H1 (cell line): ENCODE results near the gene RNF212B. TPM values are rescaled to one million over a fixed set of nuclear protein-coding genes. Genes with fewer than 3 reads are reported as not detected.

Experiments
- CTCF ChIA-PET: fragments of 300-600 bp; sonication (Branson Sonifier 250); formaldehyde crosslinking; loops from one replicate; lab custom pipeline; 2021; ENCODE audit not compliant: partially characterized antibody; lab: Charles Lee
- POLR2A ChIA-PET: fragments of 300-600 bp; sonication (Branson Sonifier 250); formaldehyde crosslinking; loops from one replicate; lab custom pipeline; 2021; ENCODE audit warnings: inconsistent platforms; ENCODE audit not compliant: partially characterized antibody; lab: Charles Lee
- DNase-seq, 2 experiments: peaks; one replicate each; pipeline versions ENCODE4 v3.0.0 to v3.0.0-alpha.2; 2010 to 2022; ENCODE audit warnings: low spot score in 2 of 2, low read depth in 1 of 2, mixed read lengths in 1 of 2
- FAIRE-seq: peaks from 2 replicates; lab custom pipeline; 2011; peaks lifted over from hg19 to GRCh38; lab: Jason Lieb, UNC
- H2AFZ ChIP-seq: 2 replicates; pipeline ENCODE4 v1.8.1; 2012; ENCODE audit warnings: low read length, inconsistent platforms
- H2AK5ac ChIP-seq: 2 replicates; pipeline ENCODE4 v1.6.1; 2013; ENCODE audit warnings: low read depth, low read length
- H2BK120ac ChIP-seq: replicated peaks from 2 replicates; pipeline ENCODE3; 2013; ENCODE audit warnings: low read depth, low read length, inconsistent platforms
- H2BK12ac ChIP-seq: 2 replicates; pipeline ENCODE4 v1.6.1; 2013; ENCODE audit warnings: low read depth, low read length
- H2BK15ac ChIP-seq: 2 replicates; pipeline ENCODE4 v1.6.1; 2013; ENCODE audit warnings: low read length
- H2BK20ac ChIP-seq: 2 replicates; pipeline ENCODE4 v1.6.1; 2013; ENCODE audit warnings: low read length
- H2BK5ac ChIP-seq: 2 replicates; pipeline ENCODE4 v1.6.1; 2013; ENCODE audit warnings: low read depth, low read length
- H3K14ac ChIP-seq: 2 replicates; pipeline ENCODE4 v1.6.1; 2013; ENCODE audit warnings: inconsistent platforms; ENCODE audit not compliant: insufficient read length
- H3K18ac ChIP-seq: 2 replicates; pipeline ENCODE4 v1.6.1; 2013; ENCODE audit warnings: low read length; ENCODE audit errors: extremely low read depth
- H3K23ac ChIP-seq: 2 replicates; pipeline ENCODE4 v1.6.1; 2013; ENCODE audit warnings: inconsistent platforms; ENCODE audit not compliant: insufficient read length
- H3K23me2 ChIP-seq: 2 replicates; pipeline ENCODE4 v1.6.1; 2013; ENCODE audit warnings: low read depth, low read length
- H3K27ac ChIP-seq: 2 replicates; pipeline ENCODE4 v1.6.1; 2011; ENCODE audit warnings: low read depth, low read length, inconsistent platforms
- H3K27me3 ChIP-seq, 4 experiments: replicated peaks in 1 of 4; 1 replicate in 1 of 4; 2 replicates in 3 of 4; pipeline versions ENCODE4 v1.6.1 to v1.8.1; 2011 to 2013; ENCODE audit warnings: low read length in 3 of 4, mild to moderate bottlenecking in 3 of 4, inconsistent platforms in 2 of 4, mixed read lengths in 2 of 4, moderate library complexity in 1 of 4; ENCODE audit not compliant: control insufficient read depth in 3 of 4, insufficient read depth in 3 of 4; ENCODE audit errors: extremely low read depth in 1 of 4
- H3K36me3 ChIP-seq, 4 experiments: 2 replicates each; pipeline versions ENCODE4 v1.6.1 to v1.8.1; 2011 to 2013; ENCODE audit warnings: mild to moderate bottlenecking in 4 of 4, low read length in 3 of 4, moderate library complexity in 2 of 4, control low read depth in 1 of 4, inconsistent platforms in 1 of 4; ENCODE audit not compliant: insufficient read depth in 4 of 4, control insufficient read depth in 2 of 4
- H3K4ac ChIP-seq: replicated peaks from 2 replicates; pipeline ENCODE3; 2013; ENCODE audit warnings: low read length, low read depth, mixed read lengths, inconsistent platforms; ENCODE audit not compliant: insufficient read length
- H3K4me1 ChIP-seq, 4 experiments: replicated peaks in 1 of 4; 1 replicate in 1 of 4; 2 replicates in 3 of 4; pipeline versions ENCODE4 v1.6.1 to v1.8.1; 2011 to 2013; ENCODE audit warnings: low read length in 3 of 4, inconsistent platforms in 2 of 4, mixed read lengths in 1 of 4; ENCODE audit not compliant: insufficient read depth in 4 of 4, control insufficient read depth in 3 of 4
- H3K4me2 ChIP-seq, 2 experiments: 2 replicates each; pipeline versions ENCODE4 v1.6.1 to v1.8.1; 2011 to 2013; ENCODE audit warnings: low read depth in 2 of 2, low read length in 2 of 2, control low read depth in 1 of 2, inconsistent platforms in 1 of 2, mild to moderate bottlenecking in 1 of 2; ENCODE audit not compliant: insufficient read depth in 1 of 2
- H3K4me3 ChIP-seq, 4 experiments: fragments of 200-600, 300-600 bp in 1 of 4; sonication (generic), shearing (Covaris generic), sonication (Bioruptor Twin) in 1 of 4; 2 replicates each; pipeline versions ENCODE4 v1.5.1 to v1.8.1; 2011 to 2016; ENCODE audit warnings: low read length in 4 of 4, low read depth in 3 of 4, control low read depth in 2 of 4, inconsistent platforms in 2 of 4, mild to moderate bottlenecking in 2 of 4, mixed read lengths in 1 of 4, moderate library complexity in 1 of 4; ENCODE audit not compliant: insufficient read depth in 2 of 4; ENCODE audit errors: extremely low read depth in 1 of 4
- H3K56ac ChIP-seq: replicated peaks from 2 replicates; pipeline ENCODE3; 2013; ENCODE audit warnings: low read depth, mild to moderate bottlenecking, mixed read lengths, low read length, inconsistent platforms; ENCODE audit not compliant: insufficient read length
- H3K79me1 ChIP-seq: 2 replicates; pipeline ENCODE4 v1.6.1; 2013; ENCODE audit warnings: low read depth, low read length, control low read depth
- H3K79me2 ChIP-seq, 2 experiments: 2 replicates each; pipeline versions ENCODE4 v1.6.1 to v1.8.1; 2012 to 2013; ENCODE audit warnings: low read length in 2 of 2, mild to moderate bottlenecking in 2 of 2, inconsistent platforms in 1 of 2; ENCODE audit not compliant: insufficient read depth in 2 of 2, control insufficient read depth in 1 of 2
- H3K9ac ChIP-seq, 4 experiments: replicated peaks in 1 of 4; 1 replicate in 1 of 4; 2 replicates in 3 of 4; pipeline versions ENCODE4 v1.6.1 to v1.8.1; 2011 to 2013; ENCODE audit warnings: low read depth in 3 of 4, low read length in 3 of 4, control low read depth in 2 of 4, mild to moderate bottlenecking in 2 of 4, moderate library complexity in 2 of 4, inconsistent platforms in 1 of 4; ENCODE audit errors: extremely low read depth in 1 of 4
- H3K9me3 ChIP-seq, 2 experiments: 2 replicates each; pipeline versions ENCODE4 v1.6.1 to v1.8.1; 2012 to 2013; ENCODE audit warnings: mild to moderate bottlenecking in 2 of 2, moderate library complexity in 2 of 2, control low read depth in 1 of 2, inconsistent platforms in 1 of 2, low read depth in 1 of 2, low read length in 1 of 2, mixed read lengths in 1 of 2; ENCODE audit not compliant: insufficient read depth in 2 of 2
- H4K20me1 ChIP-seq, 2 experiments: replicated peaks in 1 of 2; 2 replicates each; pipeline versions ENCODE3 to v1.8.1; 2011 to 2013; ENCODE audit warnings: inconsistent platforms in 2 of 2, low read length in 2 of 2, mild to moderate bottlenecking in 1 of 2; ENCODE audit not compliant: insufficient read depth in 2 of 2, control insufficient read depth in 1 of 2
- H4K5ac ChIP-seq: 2 replicates; pipeline ENCODE4 v1.6.1; 2013; ENCODE audit warnings: low read length, low read depth, mixed read lengths, inconsistent platforms; ENCODE audit not compliant: insufficient read length
- H4K8ac ChIP-seq: 2 replicates; pipeline ENCODE4 v1.8.0; 2013; ENCODE audit warnings: mild to moderate bottlenecking, moderate library complexity, low read length, inconsistent platforms; ENCODE audit not compliant: insufficient read depth; ENCODE audit errors: extremely low read depth
- H4K91ac ChIP-seq: replicated peaks from 2 replicates; pipeline ENCODE3; 2013; ENCODE audit warnings: low read length, mixed read lengths, inconsistent platforms; ENCODE audit not compliant: insufficient read length
- ATF2 ChIP-seq: IDR thresholded peaks from 2 replicates; pipeline ENCODE4 v1.6.1; 2012; ENCODE audit warnings: low read length, inconsistent platforms
- EGR1 ChIP-seq: IDR thresholded peaks from 2 replicates; pipeline ENCODE4 v1.6.1; 2011; ENCODE audit warnings: low read depth, low read length, borderline replicate concordance
- EZH2 ChIP-seq: fragments of 200-600 bp; sonication (generic); IDR thresholded peaks from 2 replicates; pipeline ENCODE4 v1.7.1; 2012; ENCODE audit warnings: low read depth, mild to moderate bottlenecking, moderate library complexity, low read length, inconsistent platforms; ENCODE audit not compliant: severe bottlenecking
- JUN ChIP-seq: IDR thresholded peaks from 2 replicates; pipeline ENCODE4 v1.6.1; 2011; ENCODE audit warnings: low read depth, mild to moderate bottlenecking, improper control_type of control experiment, low read length
- JUND ChIP-seq: IDR thresholded peaks from 2 replicates; pipeline ENCODE4 v1.6.1; 2011; ENCODE audit warnings: mild to moderate bottlenecking, improper control_type of control experiment, low read length
- KDM1A ChIP-seq: fragments of 200-600, 300-600 bp; sonication (generic); IDR thresholded peaks from 2 replicates; pipeline ENCODE4 v1.7.1; 2016; ENCODE audit warnings: mild to moderate bottlenecking, low read length, borderline replicate concordance
- KDM5A ChIP-seq: fragments of 200-600 bp; IDR thresholded peaks from 2 replicates; pipeline ENCODE4 v1.7.1; 2012; ENCODE audit warnings: mild to moderate bottlenecking, low read length, inconsistent platforms, mixed read lengths
- POLR2A ChIP-seq, 2 experiments: IDR thresholded peaks; 1 replicate in 1 of 2; 2 replicates in 1 of 2; pipeline ENCODE4 v1.6.1; 2011; ENCODE audit warnings: low read depth in 2 of 2, low read length in 2 of 2, mild to moderate bottlenecking in 2 of 2; ENCODE audit errors: control extremely low read depth in 1 of 2
- SAP30 ChIP-seq: fragments of 300-600 bp; sonication (generic); IDR thresholded peaks from 2 replicates; pipeline ENCODE4 v1.7.1; 2012; ENCODE audit warnings: low read length, moderate library complexity, mild to moderate bottlenecking, inconsistent platforms; ENCODE audit not compliant: insufficient read depth, insufficient replicate concordance
- SP4 ChIP-seq: IDR thresholded peaks from 2 replicates; pipeline ENCODE4 v1.6.1; 2012; ENCODE audit warnings: low read length, inconsistent platforms
- YY1 ChIP-seq: IDR thresholded peaks from 2 replicates; pipeline ENCODE4 v1.6.1; 2011; ENCODE audit warnings: low read depth, mild to moderate bottlenecking, low read length
- WGBS, 2 experiments: shearing (Covaris generic) in 1 of 2; methylation state at CpG; one replicate each; pipeline versions ENCODE4 v1.1.6 to v1.1.7; 2013 to 2015; ENCODE audit warnings: low lambda C conversion rate in 2 of 2, mixed read lengths in 2 of 2, inconsistent platforms in 1 of 2, low coverage in 1 of 2, missing lambda C conversion rate in 1 of 2; ENCODE audit not compliant: insufficient replicate concordance in 2 of 2, insufficient coverage in 1 of 2, insufficient read length in 1 of 2; ENCODE audit errors: extremely low coverage in 1 of 2, missing lambda C conversion rate in 1 of 2; 5-methylcytosine and 5-hydroxymethylcytosine counted together
- polyA plus RNA-seq, 7 experiments: library from polyadenylated mRNA; depleted of rRNA in 3 of 7; stranded (reverse) in 5 of 7; unstranded in 2 of 7; fragments of >200 nt in 5 of 7; fragments of 200-250 nt in 2 of 7; gene quantifications; 1 replicate in 5 of 7; 2 replicates in 1 of 7; 4 replicates in 1 of 7; pipeline versions ENCODE4 v1.2.1 to v1.2.3, GENCODE V29; 2011 to 2013; ENCODE audit warnings: missing spikeins in 2 of 7, mixed read lengths in 2 of 7
- total RNA-seq: library from RNA; stranded (reverse); fragmentation: NEBNext Ultra II Directional; extraction: Animal tissue kit (Norgen Biotek cat#: 25700); gene quantifications from 2 replicates; pipeline ENCODE4 v1.2.1, GENCODE V29; 2021

Gene RNF212B
- total and polyA plus RNA-seq, 2 of the 8 experiments (the other 6 are each of a cell fraction or from before 2014, with no cell fraction given): 0.95 to 1.2 TPM

- no peaks in the 10 kb centered on the region for H3K79me1 ChIP-seq
- H2BK15ac ChIP-seq: no peak overlapping the region
- H3K56ac ChIP-seq: peak overlapping the region; percentile 44
- H3K9ac ChIP-seq: peak overlapping the region in 2 of 4 experiments; percentile 58 to 70; a peak in 4 of 7 replicates
- H3K79me2 ChIP-seq: no peaks in the 10 kb centered on the region
- no peak overlapping the region; the same call in 1 of the 2 replicates for H2BK5ac ChIP-seq
- ChIA-PET POLR2A (interaction anchor here (0.8 to 4.7 kb wide), 8 partner anchors 10 to 235 kb away, joined by 3 to 35 read pairs (median 4); partner anchors contain the start of genes HOMEZ, PABPN1 and SLC22A17), CTCF (interaction anchor here (0.6 to 2.4 kb wide), 17 partner anchors 13 to 417 kb away, joined by 3 to 9 read pairs (median 4); no protein-coding TSS in a partner anchor)
- no peak overlapping the region for H4K91ac ChIP-seq
- peaks cover 0 to 7% (median 1%) of the 10 kb centered on the region in 4 experiments; a peak in 4 of 7 replicates for H3K4me1 ChIP-seq
- no peak overlapping the region for H2AK5ac ChIP-seq
- no peak overlapping the region for H3K14ac ChIP-seq
- WGBS, 2 experiments: 2% methylated on average over 78 of the region's 87 CpGs; no CpG with 5 or more reads in 1 of the 2 experiments
- no peak overlapping the region for H2BK20ac ChIP-seq
- peak overlapping the region; percentile 47; the same call in 1 of the 2 replicates for H2AFZ ChIP-seq
- H2BK120ac ChIP-seq: no peak overlapping the region
- H3K4me3 ChIP-seq: peak overlapping the region; percentile 56 to 93 (median 73)
- H3K4me2 ChIP-seq: peak overlapping the region; percentile 91 to 99
- no peak for FAIRE-seq
- peak; percentile 95 to 96 for DNase-seq
- H3K18ac ChIP-seq: peak overlapping the region; percentile 73
- H3K23ac ChIP-seq: no peak overlapping the region
- no peaks in the 10 kb centered on the region for H3K9me3 ChIP-seq
- peak overlapping the region; percentile 84 for H4K5ac ChIP-seq
- peak overlapping the region; percentile 65; the same call in 1 of the 2 replicates for H3K27ac ChIP-seq
- H4K8ac ChIP-seq: peak overlapping the region; percentile 88
- peaks cover 1 to 5% of the 10 kb centered on the region in 2 experiments for H4K20me1 ChIP-seq
- H3K23me2 ChIP-seq: peaks cover 16% of the 10 kb centered on the region
- no peak overlapping the region for H2BK12ac ChIP-seq
- H3K36me3 ChIP-seq: no peaks in the 10 kb centered on the region
- H3K4ac ChIP-seq: no peak overlapping the region
- peaks cover 8 to 43% (median 34%) of the 10 kb centered on the region in 4 experiments for H3K27me3 ChIP-seq
- TF ChIP-seq KDM5A: no peak
- TF ChIP-seq SAP30: no peak
- TF ChIP-seq SP4: no peak
- no peak for TF ChIP-seq JUN
- TF ChIP-seq YY1: no peak
- TF ChIP-seq POLR2A (IDR thresholded peaks at IDR 0.05; ENCODE audit: control extremely low read depth in 1 of 2, low read depth in 2 of 2, low read length in 2 of 2): no peak
- no peak for TF ChIP-seq JUND
- TF ChIP-seq ATF2: no peak
- peak; percentile 90 for TF ChIP-seq EGR1
- no peak for TF ChIP-seq KDM1A
- TF ChIP-seq EZH2: no peak
Observed at GRCh38 chr14:23301288-23301968, 63.7 kb downstream of the RNF212B start.
